Measurements from ENCODE around the gene SPATA31C1.

Gene SPATA31C1

DNA sequence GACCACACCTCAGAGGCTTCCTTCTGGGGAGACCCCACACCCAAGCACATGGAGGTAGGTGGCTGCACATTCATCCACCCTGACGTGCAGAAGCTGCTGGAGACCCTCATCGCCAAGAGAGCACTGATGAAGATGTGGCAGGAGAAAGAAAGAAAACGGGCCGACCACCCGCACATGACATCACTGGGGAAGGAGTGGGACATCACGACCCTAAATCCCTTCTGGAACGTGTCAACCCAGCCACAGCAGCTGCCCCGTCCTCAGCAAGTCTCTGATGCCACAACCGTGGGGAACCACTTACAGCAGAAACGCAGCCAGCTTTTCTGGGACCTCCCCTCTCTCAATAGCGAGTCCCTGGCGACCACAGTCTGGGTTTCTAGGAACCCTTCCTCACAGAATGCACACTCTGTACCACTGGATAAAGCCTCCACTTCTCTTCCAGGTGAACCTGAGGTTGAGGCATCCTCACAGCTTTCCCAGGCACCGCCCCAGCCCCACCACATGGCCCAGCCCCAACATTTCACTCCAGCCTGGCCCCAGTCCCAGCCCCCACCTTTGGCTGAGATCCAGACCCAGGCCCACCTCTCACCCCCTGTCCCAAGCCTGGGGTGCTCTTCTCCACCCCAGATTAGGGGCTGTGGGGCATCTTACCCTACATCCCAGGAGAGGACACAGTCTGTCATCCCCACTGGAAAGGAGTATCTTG, 32.1 kb upstream of the SPATA31C1 start:
- Histone ChIP-seq H3K27me3 (no peaks in the 10 kb centered on the region), H3K4me3 (ENCODE audit: low read depth, low read length) (no peak overlapping the region), H3K4me1 (no peaks in the 10 kb centered on the region), H3K36me3 (no peaks in the 10 kb centered on the region), H3K9me3 (no peaks in the 10 kb centered on the region; the same call in 1 of the 2 replicates)
- no peak for DNase-seq
- TF ChIP-seq, protein P1, sequence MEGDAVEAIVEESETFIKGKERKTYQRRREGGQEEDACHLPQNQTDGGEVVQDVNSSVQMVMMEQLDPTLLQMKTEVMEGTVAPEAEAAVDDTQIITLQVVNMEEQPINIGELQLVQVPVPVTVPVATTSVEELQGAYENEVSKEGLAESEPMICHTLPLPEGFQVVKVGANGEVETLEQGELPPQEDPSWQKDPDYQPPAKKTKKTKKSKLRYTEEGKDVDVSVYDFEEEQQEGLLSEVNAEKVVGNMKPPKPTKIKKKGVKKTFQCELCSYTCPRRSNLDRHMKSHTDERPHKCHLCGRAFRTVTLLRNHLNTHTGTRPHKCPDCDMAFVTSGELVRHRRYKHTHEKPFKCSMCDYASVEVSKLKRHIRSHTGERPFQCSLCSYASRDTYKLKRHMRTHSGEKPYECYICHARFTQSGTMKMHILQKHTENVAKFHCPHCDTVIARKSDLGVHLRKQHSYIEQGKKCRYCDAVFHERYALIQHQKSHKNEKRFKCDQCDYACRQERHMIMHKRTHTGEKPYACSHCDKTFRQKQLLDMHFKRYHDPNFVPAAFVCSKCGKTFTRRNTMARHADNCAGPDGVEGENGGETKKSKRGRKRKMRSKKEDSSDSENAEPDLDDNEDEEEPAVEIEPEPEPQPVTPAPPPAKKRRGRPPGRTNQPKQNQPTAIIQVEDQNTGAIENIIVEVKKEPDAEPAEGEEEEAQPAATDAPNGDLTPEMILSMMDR (IDR thresholded peaks at IDR 0.05; ENCODE audit: low read depth, low read length), result no peak

DNA sequence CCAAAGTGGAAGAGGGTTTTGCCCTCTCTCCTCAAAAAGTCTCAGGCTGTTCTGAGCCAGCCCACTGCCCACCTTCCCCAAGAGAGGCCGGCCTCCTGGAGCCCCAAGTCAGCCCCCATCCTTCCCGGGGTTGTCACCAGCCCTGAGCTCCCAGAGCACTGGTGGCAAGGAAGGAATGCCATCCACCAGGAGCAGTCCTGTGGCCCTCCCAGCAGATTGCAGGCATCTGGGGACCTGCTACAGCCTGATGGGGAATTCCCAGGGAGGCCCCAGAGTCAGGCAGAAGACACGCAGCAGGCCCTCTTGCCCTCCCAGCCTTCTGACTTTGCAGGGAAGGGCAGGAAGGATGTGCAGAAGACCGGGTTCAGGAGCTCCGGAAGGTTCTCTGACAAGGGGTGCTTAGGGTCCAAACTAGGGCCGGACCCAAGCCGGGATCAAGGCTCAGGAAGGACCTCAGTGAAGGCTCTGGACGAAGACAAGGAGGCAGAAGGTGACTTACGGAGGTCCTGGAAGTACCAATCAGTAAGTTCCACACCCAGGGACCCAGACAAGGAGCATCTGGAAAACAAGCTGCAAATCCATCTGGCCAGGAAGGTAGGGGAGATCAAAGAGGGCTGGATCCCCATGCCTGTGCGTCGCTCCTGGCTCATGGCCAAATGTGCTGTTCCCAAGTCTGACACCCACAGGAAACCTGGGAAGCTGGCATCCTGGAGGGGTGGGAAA, 31.4 kb upstream of the SPATA31C1 start:
- H3K9me3 ChIP-seq, result no peaks in the 10 kb centered on the region
- no peaks in the 10 kb centered on the region for H3K36me3 ChIP-seq
- no peak overlapping the region for H3K4me3 ChIP-seq (ENCODE audit: low read depth, low read length)
- peak; percentile 38 for DNase-seq
- TF ChIP-seq, protein P1 (IDR thresholded peaks at IDR 0.05; ENCODE audit: low read depth, low read length), result no peak
- H3K4me1 ChIP-seq, result no peaks in the 10 kb centered on the region
- H3K27me3 ChIP-seq, result no peaks in the 10 kb centered on the region

DNA sequence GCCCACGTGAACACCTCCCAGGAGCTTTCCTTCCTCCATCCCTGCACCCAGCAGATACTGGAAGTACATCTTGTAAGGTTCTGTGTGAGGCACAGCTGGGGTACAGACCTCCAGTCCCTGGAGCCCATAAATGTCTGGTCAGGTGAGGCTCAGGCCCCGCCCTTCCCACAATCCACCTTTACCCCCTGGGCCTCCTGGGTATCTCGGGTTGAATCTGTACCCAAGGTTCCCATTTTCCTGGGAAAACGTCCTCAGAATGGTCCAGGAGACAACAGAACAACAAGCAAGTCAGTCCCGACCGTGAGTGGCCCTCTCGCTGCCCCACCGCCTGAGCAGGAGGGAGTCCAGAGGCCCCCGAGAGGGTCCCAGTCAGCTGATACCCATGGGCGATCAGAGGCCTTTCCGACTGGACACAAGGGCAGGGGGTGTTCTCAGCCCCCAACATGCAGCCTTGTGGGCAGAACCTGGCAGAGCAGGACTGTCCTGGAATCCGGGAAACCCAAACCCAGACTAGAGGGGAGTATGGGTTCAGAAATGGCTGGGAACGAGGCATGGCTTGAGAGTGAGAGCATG, 30.7 kb upstream of the SPATA31C1 start:
- Histone ChIP-seq H3K27me3 (no peaks in the 10 kb centered on the region), H3K4me3 (ENCODE audit: low read depth, low read length) (no peak overlapping the region), H3K36me3 (no peaks in the 10 kb centered on the region), H3K9me3 (no peaks in the 10 kb centered on the region), H3K4me1 (no peaks in the 10 kb centered on the region)
- no peak for DNase-seq
- TF ChIP-seq, protein P1 (IDR thresholded peaks at IDR 0.05; ENCODE audit: low read depth, low read length), result no peak

DNA sequence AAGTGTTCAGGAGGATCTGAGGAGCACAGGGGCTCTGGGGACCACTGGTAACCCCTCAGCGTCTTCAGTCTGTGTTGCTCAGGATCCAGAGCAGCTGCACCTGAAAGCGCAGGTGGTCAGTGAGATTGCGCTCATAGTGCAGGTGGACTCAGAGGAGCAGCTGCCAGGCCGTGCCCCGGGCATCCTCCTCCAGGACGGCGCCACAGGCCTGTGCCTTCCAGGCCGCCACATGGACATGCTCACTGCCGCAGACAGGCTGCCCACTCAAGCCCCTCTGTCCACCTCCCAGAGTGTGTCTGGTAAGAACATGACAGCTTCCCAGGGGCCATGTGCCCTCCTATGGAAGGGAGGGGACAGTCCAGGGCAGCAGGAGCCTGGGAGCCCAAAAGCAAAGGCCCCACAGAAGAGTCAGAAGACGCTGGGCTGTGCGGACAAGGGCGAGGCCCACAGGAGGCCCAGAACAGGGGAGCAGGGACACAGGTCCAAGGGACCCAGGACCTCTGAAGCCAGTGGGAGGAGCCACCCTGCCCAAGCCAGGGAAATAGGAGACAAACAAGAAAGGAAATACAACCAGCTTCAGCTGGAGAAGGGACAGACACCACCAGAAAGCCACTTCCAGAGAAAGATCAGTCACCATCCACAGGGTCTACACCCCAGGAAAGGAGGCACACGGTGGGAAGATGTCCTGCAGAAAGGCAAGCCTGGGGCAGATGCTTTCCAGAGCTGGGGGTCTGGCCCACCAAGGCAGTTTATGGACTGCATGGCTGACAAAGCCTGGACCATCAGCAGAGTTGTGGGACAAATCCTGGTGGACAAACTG, 29.9 kb upstream of the SPATA31C1 start:
- DNase-seq, result no peak
- TF ChIP-seq, protein P1 (IDR thresholded peaks at IDR 0.05; ENCODE audit: low read depth, low read length), result no peak
- Histone ChIP-seq H3K27me3 (no peaks in the 10 kb centered on the region), H3K9me3 (no peaks in the 10 kb centered on the region), H3K4me3 (ENCODE audit: low read depth, low read length) (no peak overlapping the region), H3K4me1 (no peaks in the 10 kb centered on the region), H3K36me3 (no peaks in the 10 kb centered on the region)

DNA sequence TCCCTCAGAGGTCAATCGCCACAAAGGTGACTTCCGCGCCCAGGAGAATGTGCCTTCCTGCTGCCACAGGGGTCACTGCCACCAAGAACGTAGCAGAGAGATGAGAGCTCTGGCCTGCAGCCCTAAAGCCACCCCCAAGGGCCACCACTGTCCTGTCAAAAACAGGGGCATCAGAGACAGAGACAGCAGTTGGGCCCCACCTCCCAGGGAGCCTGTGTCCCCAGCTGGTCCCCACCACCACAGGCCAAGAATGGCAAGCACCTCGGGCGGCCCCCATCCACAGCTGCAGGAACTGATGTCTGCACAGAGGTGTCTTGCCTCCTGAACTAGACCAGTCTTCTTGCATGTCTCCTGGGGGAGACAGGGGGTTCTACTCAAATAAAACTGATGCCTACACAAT, 29.3 kb upstream of the SPATA31C1 start:
- Histone ChIP-seq H3K27me3 (no peaks in the 10 kb centered on the region), H3K4me3 (ENCODE audit: low read depth, low read length) (no peak overlapping the region), H3K4me1 (no peaks in the 10 kb centered on the region), H3K36me3 (no peaks in the 10 kb centered on the region), H3K9me3 (no peaks in the 10 kb centered on the region)
- DNase-seq, result no peak
- TF ChIP-seq, protein P1 (IDR thresholded peaks at IDR 0.05; ENCODE audit: low read depth, low read length), result no peak
